ENCODE data around the gene NRXN3. TPM values are rescaled to one million over a fixed set of nuclear protein-coding genes. Genes with fewer than 3 reads are reported as not detected.

NRXN3 gene
- polyA plus RNA-seq, 4 donors = 6.4 to 7.2 (median 7.0) TPM

DNA sequence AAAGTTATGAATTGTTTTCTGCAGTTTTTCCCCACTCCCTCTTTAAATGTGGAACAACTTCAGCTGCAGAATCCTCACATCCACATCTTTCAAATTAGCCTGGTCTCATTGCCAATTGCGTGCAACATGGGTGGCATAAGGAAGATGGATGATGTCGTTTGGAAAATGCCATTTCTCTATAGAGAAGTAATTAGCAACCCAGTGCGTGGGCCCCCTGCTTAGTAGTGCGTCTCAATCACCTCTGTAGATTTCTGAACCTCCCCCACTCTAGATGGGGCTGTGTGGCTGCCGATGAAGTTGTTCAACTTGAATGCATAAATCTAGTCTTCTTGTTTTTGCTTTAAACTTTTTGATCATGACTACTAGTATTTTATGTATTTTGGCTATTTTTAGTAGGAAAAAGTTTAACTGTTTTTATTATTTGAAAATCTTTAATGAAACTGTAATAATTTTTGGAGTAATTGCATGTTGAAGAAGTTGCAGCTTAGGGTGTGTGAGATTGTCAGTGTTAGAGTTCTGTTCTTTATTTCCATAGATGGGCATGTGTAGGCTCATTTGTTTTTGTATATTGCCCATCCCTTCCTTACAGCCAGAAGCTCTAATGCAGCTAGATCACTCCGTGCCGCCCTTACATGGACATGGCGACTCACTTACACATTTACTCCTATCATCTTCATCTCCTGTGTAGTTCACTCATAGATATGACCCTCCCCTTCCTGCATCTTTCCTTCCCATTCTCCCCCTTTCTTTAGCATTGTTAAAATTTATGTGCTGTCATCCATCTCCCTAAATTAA is 1683.0 kb downstream of the NRXN3 start:
- DNase-seq (ENCODE audit: low read depth in 4 of 4, low spot score in 3 of 4) = no peak

DNA sequence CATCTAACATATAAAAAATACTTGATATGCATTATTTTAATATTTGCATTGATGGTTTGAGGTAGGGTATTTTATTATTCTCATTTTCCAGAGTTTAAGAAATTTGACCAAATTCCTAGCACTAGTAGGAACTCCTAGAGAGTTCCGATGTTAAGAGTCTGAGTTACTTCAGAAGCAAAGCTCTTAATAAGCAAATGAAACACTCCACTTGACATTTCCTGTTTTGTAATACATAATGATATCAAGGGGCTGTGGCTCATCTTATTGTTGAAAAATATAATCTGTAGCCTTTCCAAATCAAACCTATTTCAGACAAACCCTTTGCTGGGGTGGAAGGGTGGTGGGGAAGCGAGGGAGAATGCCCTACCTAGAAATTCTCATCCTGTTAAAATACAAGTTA is 1685.6 kb downstream of the NRXN3 start:
- DNase-seq (ENCODE audit: low read depth in 4 of 4, low spot score in 3 of 4) = no peak

DNA sequence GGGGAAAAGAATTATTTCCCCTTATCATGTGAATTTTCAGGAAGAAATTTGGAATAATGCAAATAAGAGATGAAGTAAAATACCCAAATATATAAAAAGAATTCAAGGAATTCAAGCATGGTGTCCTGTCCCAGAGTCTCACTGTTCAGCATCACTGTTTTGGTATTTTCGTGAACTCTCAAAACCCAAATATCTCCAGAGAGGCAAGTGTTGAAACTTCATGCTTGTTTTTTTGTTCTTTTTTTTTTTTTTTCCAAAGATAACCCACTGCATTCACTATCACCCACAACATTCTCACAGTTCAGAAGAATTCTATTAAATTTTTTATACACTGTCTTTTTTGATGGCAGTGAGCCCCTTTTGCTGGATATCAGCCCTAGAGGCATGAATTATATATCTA is 1686.2 kb downstream of the NRXN3 start:
- no peak for DNase-seq (ENCODE audit: low read depth in 4 of 4, low spot score in 3 of 4)

DNA sequence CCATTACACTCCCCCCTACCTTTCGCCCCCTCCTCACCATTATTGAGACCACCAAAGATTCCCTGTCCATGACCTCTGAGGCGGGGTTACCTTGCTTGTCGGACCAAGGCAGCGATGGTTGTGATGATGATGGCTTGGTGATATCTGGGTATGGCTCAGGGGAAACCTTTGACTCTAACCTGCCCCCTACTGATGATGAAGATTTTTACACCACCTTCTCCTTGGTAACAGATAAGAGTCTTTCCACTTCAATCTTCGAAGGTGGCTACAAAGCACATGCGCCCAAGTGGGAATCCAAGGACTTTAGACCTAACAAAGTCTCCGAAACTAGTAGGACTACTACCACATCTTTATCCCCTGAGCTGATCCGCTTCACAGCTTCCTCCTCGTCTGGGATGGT is 1690.9 kb downstream of the NRXN3 start:
- no peak for DNase-seq (ENCODE audit: low read depth in 4 of 4, low spot score in 3 of 4)

DNA sequence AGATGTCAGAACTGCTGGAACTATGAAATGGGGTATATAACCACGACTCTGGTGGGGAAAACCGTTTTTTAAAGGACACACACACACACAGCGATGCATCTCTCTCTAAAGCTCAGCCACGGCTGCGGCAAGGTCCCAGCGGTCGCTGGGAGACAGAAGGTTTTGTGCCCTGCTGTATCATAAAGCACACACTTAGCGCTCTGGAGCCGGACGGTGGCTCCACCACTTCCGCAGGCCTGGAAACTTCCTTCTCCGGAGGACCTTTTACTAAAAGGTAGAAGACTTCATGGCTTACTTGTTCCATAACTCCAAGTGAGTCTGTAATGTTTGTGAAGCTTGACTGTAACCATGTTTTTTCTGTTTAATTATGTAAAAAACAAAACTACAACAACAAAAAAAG is 1691.9 kb downstream of the NRXN3 start:
- no peak for DNase-seq (ENCODE audit: low read depth in 4 of 4, low spot score in 3 of 4)

DNA sequence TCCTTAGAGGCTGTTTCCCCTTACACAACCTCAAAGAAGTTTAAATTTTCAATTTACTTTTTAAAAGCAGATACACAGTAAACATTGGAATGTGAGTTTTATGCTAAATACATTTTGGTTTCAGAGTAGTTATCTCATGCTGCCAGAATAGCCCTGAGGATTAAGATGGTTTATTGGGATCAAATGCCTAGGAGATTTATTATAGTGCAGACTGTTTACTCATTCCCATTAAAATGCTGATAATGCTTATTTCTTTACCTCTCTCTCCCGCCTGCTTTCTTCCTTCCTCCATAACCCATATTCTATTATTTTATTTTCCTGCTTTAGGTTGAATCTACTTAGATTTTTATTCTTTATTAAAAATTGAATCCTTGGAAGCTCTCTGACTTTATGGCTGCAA is 1701.0 kb downstream of the NRXN3 start:
- DNase-seq (ENCODE audit: low read depth in 4 of 4, low spot score in 3 of 4) = no peak

DNA sequence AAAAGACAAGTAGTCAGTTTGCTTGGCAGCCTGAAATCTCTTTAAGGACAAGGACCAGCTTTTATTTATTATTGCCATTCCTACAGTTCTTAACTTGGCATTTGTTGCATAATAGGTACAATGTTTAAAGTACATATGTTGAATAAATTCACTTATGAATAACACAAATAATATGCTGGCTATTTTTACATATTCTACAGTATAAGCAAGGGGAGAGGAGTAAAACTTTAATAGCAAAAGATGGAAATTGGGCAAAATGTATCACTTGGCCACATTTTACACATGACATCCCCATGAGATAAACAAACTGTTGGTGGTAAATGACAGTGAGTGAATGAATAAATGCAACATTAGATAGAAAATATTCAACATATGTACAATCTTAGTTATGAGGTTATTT is 1708.1 kb downstream of the NRXN3 start:
- DNase-seq (ENCODE audit: low read depth in 4 of 4, low spot score in 3 of 4) = no peak

DNA sequence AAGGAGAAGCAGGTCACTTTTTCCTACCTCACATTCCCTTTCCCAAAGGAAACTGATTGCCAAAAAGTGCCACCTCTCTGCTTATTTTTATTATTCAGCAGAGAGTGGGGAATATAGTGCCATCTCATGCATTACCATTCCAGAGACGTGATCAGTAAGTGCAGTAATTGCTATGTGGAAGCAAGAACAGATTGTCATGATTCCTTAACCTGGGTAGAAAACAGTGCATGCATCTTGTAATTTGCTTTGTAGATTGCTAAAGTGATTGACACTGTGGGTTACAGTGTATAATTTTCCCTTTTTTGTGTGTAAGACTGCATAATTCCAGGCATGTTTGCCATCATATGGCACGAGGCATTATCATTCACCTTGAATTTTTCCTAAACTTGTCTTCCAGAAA is 1708.6 kb downstream of the NRXN3 start:
- DNase-seq (ENCODE audit: low read depth in 4 of 4, low spot score in 3 of 4) = no peak

DNA sequence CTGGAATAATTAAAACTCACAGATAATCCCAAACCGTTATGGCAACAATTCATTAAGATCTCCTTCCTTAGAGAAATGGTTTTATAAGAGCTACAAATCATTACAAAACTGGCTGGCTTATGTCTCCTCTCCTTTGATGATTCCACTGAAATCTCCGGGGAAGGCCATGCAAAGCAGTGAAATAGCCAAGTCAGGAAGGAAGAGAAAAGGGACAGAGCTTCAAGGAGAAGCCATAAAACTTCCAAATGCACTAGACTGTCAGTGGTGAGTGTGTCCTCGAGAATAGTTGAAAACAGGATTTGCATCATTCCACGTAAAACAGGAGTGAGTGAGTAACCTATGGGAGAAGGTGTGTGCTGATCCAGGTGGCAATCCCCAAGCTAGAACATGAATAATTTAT is 1711.1 kb downstream of the NRXN3 start:
- DNase-seq (ENCODE audit: low read depth in 4 of 4, low spot score in 3 of 4) = no peak

DNA sequence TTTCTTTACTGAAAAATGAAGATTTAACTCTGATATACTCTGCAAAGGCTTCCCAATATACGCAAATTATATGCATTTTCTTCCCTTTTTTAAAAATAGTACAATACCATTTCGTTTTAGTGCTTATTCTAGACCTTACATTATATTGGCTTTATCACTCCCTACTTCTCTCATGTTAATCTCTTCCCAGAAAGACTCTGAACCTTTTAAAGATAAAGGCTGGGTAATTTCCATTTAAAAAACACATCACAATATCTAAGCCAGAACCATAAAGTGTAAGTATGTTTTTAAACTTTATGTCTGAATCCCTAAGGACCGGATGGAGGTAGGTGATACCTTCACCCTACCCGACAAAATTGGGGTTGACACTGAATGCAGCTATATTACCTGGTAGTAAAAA is 1720.4 kb downstream of the NRXN3 start:
- DNase-seq (ENCODE audit: low read depth in 4 of 4, low spot score in 3 of 4) = no peak

DNA sequence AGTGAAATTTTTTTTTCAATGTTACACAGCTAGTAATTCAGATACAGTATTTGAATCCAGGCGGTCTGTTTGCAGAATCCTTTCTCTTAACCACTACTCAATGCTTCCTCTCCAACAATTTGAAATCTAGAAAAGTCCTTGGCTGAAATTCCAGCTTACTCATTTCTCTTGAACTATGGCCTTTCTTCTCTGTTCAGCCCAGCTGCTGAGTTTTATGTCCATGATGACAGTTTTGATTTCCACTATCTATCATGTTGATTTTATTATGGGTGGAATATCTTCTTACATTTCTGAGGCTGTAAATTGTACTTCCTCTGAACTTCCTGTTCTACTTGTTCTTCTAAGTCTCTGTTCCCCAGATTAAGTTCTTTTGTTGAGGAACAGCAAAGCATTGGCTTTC is 1725.8 kb downstream of the NRXN3 start:
- peak in 1 of 4 donors; percentile 17 for DNase-seq (ENCODE audit: low read depth in 4 of 4, low spot score in 3 of 4)

DNA sequence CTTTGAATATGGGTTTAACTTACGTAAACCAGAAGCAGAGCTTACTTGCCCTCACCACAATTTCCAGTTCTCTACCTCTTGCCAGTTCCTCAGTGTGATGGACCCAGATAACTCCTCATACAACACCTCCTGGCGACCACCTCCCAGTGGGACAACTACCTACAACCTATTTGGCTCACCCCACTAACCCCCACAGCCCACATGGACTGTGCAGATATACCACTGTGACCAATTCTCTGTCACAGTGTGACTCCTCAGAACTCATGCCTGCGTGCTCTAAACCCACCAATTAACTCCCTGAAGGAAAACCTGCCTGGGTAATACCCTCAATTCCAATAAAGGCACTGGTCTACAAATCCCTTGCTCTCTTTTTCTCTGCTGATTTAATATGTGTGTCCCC is 1729.4 kb downstream of the NRXN3 start:
- no peak for DNase-seq (ENCODE audit: low read depth in 4 of 4, low spot score in 3 of 4)

DNA sequence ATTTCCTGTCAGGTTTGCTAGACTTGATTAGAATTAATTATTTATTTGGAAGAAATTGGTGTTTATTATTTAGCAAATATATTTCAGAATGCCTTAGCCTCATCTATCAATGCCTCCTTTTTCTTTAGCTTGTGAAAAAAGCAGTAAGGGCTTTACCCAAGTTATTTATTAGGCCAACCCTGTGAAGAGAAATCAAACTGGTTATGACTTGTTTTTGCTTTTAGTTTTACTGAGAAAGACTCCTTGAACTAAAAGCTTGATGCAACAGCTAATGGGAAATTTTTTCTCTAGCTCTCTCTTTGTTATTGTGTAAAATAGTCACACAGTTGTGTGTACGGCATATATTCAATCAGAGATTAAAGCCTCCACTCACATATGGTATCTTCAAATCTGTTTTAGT is 1734.3 kb downstream of the NRXN3 start:
- no peak for DNase-seq (ENCODE audit: low read depth in 4 of 4, low spot score in 3 of 4)

DNA sequence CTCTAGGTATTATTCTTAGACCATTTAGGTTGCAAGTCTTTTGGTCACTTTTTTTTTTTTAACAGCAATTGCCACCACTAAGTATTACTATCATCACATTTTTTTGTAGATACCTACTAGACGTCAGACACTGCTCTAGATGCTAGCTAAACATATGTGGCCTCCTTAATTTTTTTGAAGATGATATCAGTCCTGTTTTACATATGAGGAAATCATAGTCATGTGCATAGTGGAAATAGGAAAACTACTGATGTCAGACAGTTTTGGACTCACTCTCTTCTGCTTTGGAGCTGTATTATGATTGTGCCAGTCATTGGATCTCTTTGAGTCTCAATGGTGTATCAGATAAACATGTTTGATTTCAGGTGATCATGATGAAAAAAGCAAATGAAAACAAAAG is 1736.8 kb downstream of the NRXN3 start:
- DNase-seq (ENCODE audit: low read depth in 4 of 4, low spot score in 3 of 4) = no peak

DNA sequence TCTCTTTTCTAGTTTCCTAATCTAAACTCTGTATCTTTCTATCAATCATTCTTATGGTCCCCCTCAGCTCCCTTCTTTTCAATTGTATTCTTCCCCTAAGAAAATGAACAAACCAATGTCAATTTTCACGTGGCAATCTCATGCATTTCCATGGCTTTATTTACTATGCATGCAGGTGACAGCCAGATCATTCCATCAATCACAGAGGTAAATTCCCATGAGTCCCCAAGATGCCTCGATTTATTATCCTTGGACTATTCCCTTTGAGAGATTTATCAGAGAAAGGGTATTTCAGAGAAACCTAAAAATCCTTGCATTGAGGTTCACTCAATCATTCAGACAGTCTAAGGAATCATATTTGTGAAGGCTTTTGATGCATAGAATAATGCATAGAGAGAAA is 1739.9 kb downstream of the NRXN3 start:
- DNase-seq (ENCODE audit: low read depth in 4 of 4, low spot score in 3 of 4) = no peak

DNA sequence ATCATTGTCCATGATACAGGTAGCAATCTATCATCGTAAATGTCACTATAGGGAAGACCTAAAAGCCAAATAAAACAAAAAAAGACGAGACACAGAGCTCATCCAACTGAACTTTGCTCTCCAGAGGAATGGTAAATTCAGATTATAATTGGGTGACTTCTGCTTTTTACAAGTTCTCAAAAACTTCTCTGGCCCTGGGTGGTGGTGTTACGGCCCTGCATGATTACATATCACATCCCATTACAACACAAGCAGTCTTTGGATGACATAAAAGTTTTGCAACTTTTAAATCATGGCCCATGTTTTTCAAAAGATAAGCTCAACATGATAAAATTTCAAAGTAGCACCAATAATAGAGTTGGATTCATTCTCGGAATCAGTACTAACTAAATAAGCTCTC is 1741.6 kb downstream of the NRXN3 start:
- no peak for DNase-seq (ENCODE audit: low read depth in 4 of 4, low spot score in 3 of 4)

DNA sequence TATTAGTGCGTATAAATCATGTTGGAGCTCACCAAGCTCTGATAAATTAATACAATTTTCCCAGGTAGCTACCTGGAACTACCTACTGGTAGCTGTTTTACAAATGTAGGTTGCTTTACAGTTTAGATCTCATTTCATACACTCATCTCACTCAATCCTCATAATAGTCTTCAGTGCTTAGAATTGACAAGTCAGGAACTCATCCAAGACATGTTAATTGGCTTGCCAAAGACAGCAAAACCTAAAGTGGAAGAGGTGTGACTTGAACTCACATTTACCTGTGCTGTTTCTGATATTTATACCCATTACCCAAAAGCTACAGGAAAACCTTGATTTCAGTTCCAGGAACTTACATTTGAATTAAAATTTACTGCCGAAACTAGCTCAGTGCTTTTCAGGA is 1744.4 kb downstream of the NRXN3 start:
- no peak for DNase-seq (ENCODE audit: low read depth in 4 of 4, low spot score in 3 of 4)

DNA sequence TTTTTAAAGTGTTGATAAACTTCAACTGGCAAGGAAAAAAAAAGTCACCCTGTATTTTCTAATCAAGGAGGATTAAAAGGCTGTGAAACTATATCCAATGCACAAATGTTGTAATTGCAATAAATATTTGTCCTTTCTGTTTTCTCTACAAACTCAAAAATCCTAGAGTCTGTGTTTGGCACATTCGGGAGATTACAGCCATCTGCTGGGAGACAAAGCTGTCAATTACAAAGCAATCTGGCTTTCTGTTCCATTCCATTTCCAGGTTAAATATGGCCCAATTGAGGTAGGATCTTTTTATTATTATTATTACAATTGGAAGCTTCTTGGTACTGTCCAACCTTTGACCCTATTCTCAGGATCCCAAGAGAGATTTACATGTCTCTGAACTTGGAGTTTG is 1745.2 kb downstream of the NRXN3 start:
- DNase-seq (ENCODE audit: low read depth in 4 of 4, low spot score in 3 of 4) = no peak

DNA sequence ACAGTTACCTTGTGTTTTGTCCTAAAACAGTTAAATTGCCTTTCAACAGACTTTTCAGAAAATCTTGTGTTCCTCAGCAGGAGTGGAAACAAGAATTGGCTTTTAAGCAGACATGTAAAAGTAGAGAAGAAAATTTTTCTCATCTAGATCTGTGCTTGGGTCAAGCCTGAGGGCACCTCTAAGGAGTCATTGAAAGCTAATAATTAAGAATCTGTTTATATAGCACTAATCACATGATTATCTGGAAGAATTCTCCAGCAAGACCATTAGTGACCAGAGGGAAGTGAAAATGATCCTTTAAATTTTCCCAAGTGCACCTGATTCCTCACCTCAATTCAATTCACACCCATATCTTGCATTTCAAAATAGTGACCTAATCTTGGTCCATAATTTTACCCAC is 1746.1 kb downstream of the NRXN3 start:
- DNase-seq (ENCODE audit: low read depth in 4 of 4, low spot score in 3 of 4) = no peak

DNA sequence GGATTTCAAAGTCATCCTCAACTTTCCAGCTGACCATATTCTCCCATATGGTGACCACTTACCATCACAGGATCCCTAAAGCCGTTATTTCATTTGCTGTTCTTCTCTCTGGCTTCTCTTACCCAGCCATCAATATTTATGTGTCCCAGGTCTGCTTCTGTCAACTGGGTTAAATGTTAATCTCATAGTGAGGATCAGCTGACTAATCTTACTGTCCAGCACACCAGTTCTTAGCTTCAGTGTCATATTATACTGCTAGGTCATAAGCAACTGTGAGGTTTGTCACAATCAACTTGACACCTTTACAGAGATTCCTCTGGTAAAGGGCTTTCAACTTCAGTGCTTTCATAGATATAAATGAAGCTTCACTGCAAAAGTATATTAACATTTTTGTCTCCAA is 1746.7 kb downstream of the NRXN3 start:
- no peak for DNase-seq (ENCODE audit: low read depth in 4 of 4, low spot score in 3 of 4)

Measured in left renal pelvis (tissue), 4 donors.